Measurements from ENCODE around the gene RAB36.
A peak's percentile ranks its signal among the peaks of the same experiment; 100 is the strongest.

Gene RAB36

DNA sequence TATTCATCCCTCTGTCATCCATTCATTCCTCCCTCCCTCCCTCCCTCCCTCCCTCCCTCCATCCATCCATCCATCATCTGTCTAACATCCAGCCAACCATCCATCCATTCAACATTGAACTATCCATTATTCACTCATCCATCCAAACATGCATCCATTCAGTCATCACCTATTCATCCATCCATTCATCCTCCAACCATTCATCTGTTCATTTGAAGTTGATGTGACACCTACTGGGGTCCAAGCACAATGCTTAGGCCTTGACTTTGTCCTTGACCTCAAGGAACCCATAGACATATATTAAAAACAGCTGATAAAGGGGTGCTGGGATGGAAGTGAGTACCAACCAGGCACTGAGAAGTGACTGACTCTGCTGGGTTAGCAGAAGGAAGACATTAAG, 61.6 kb downstream of the RAB36 start:
- Mint-ChIP-seq H3K9me3 (no peaks in the 10 kb centered on the region), H3K27ac (ENCODE audit: low read depth) (no peak overlapping the region), H3K27me3 (no peaks in the 10 kb centered on the region), H3K4me3 (no peak overlapping the region), H3K36me3 (ENCODE audit: insufficient read depth) (peaks cover 6% of the 10 kb centered on the region), H3K4me1 (peaks cover 52% of the 10 kb centered on the region)
- no peak for DNase-seq (ENCODE audit: low spot score in 2 of 2)
- no peak for ATAC-seq (replicated peaks; ENCODE audit: extremely low read depth, poor library complexity, severe bottlenecking)

DNA sequence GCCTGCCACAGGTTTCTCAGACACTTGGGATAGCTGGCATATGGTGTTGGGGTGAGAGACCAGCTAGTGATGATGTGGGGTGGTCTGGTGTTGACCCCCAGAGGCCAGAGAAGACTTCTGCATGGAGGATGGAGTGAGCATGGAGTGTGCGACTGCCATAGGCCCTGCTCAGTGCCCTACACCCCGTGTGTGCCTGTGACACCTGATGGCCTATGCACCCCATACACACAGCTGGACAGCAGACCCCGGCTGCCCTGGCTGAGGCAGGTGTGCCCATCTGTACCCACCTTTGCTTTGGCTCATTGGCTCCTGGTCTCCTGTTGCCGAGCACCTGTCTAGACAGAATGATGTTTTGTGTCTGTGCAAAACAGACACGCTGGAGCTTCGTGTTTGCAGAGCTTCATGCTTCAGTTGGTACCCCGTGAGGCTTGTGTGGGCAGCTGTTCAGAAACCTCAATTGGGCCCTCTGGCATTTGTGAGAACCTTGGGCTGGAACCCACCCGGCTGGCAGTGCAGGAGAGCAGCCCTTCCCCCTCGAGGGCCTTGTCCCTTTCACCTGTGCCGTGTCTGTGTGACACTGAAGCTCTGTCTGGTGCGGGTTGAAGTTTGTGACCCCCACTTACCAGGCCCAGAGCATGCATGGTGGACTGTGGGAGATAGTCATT, 62.6 kb downstream of the RAB36 start:
- no peak overlapping the region for H3K27ac Mint-ChIP-seq (ENCODE audit: low read depth)
- no peaks in the 10 kb centered on the region for H3K27me3 Mint-ChIP-seq
- no peaks in the 10 kb centered on the region for H3K9me3 Mint-ChIP-seq
- peaks cover 4% of the 10 kb centered on the region for H3K36me3 Mint-ChIP-seq (ENCODE audit: insufficient read depth)
- H3K4me3 Mint-ChIP-seq, result no peak overlapping the region
- ATAC-seq (replicated peaks; ENCODE audit: extremely low read depth, poor library complexity, severe bottlenecking) (no peak), DNase-seq (ENCODE audit: low spot score in 2 of 2) (no peak)
- peaks cover 52% of the 10 kb centered on the region for H3K4me1 Mint-ChIP-seq

GRCh38 chr22:23210428-23211170, 65.3 kb downstream of the RAB36 start:
- Mint-ChIP-seq H3K4me1 (peaks cover 66% of the 10 kb centered on the region), H3K27me3 (no peaks in the 10 kb centered on the region), H3K4me3 (no peak overlapping the region), H3K9me3 (no peaks in the 10 kb centered on the region), H3K36me3 (ENCODE audit: insufficient read depth) (peaks cover 13% of the 10 kb centered on the region), H3K27ac (ENCODE audit: low read depth) (peak overlapping the region; percentile 59)
- no peak for DNase-seq (ENCODE audit: low spot score in 2 of 2)
- no peak for ATAC-seq (replicated peaks; ENCODE audit: extremely low read depth, poor library complexity, severe bottlenecking)

DNA sequence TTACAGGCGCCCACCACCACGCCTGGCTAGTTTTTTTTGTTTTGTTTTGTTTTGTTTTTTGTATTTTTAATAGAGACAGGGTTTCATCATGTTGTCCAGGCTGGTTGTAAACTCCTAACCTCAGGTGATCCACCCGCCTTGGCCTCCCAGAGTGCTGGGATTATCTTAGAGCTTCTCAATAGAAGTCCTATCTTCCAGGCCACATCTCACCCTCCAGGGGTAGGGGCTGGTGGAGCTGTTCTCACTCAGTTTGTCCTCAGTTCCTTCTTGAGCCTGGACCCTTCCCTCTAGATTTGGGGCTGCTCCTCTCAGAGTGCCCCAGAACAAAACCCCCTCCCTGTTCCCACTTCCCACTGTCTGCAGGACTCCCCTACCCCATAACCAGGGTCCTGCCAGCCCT, 66.3 kb downstream of the RAB36 start:
- H3K27ac Mint-ChIP-seq (ENCODE audit: low read depth), result peak overlapping the region; percentile 59
- H3K4me1 Mint-ChIP-seq, result peaks cover 74% of the 10 kb centered on the region
- ATAC-seq (replicated peaks; ENCODE audit: extremely low read depth, poor library complexity, severe bottlenecking), result no peak
- DNase-seq (ENCODE audit: low spot score in 2 of 2), result no peak
- H3K36me3 Mint-ChIP-seq (ENCODE audit: insufficient read depth), result peaks cover 17% of the 10 kb centered on the region
- no peaks in the 10 kb centered on the region for H3K27me3 Mint-ChIP-seq
- H3K4me3 Mint-ChIP-seq, result no peak overlapping the region
- no peaks in the 10 kb centered on the region for H3K9me3 Mint-ChIP-seq

DNA sequence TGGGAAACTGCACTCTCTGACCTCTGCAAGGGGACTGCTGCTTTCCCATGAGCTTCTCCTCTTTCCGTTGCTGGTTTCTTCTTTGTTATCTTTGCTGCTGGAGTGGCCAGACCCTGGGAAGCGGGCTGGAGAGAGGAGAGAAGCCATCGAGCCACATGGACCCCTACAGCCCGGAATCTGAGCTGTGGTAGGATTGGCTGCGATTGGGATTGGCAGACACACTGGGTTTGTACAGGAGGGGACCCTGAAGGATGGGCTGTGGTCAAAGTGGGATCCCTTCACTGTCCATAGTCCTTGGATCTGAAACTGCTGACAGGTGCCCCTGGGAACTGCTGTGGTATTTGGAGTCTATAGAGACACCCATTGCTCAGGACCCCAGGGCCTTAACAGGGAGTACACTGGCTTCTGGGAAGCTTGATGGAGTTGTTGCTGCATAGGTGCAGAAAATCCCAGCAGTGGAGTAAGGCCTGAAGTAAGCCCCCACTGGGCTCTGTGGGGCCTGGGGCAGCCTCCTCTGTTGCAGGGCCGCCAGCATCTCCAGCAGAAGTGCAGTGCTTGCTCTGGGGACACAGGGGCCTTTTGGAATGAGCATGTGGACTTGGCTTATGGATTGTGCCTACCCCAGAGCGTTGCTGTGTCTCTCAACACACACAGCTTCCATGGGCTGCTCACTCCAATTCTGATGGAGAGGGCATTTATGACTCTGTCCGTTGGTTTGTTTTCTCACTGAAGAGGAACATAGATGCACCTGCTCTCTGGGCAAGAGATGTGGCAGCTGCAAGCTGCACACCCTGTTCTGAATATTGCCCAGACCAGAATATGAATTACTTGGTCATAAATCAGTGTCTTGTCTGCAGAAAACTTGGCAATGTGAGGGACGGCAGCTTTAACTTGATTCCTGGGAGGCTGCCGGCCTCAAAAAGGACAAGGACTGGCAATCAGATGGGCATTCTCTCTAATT, 67.1 kb downstream of the RAB36 start:
- H3K4me3 Mint-ChIP-seq, result no peak overlapping the region

DNA sequence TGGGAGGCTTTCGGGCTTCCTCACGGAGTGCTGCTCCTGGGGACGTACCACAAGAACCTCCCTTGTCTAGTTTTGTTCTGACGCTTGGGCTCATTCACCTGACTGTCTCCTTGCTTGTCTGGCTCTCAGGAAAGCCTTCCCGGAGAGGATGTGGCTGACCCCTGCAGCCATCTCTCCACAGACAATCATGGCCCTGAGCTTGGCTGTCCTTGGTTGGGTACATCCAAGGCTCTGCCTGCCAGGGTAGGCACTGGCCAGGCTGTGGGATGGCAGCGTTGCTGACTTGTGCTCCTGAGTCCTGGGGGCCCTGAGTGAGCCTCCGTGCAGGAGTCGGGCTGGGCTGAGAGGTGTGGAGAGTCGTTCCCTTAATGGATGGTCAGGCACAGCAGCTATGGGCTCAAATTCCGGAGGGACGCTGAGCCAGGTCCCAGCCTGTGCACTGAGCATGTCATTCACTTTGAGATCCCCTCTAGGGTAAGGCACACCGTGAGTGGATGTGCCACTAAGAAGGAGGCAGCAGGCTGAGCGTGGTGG, 67.8 kb downstream of the RAB36 start:
- Mint-ChIP-seq H3K27ac (ENCODE audit: low read depth) (peak overlapping the region; percentile 85), H3K4me3 (no peak overlapping the region), H3K9me3 (no peaks in the 10 kb centered on the region), H3K4me1 (peaks cover 75% of the 10 kb centered on the region), H3K36me3 (ENCODE audit: insufficient read depth) (peaks cover 16% of the 10 kb centered on the region), H3K27me3 (no peaks in the 10 kb centered on the region)
- ATAC-seq (replicated peaks; ENCODE audit: extremely low read depth, poor library complexity, severe bottlenecking), result no peak
- no peak for DNase-seq (ENCODE audit: low spot score in 2 of 2)

More for the DNA sequence above, 67.1 kb downstream of the RAB36 start:
- ATAC-seq (replicated peaks; ENCODE audit: extremely low read depth, poor library complexity, severe bottlenecking) (no peak), DNase-seq (ENCODE audit: low spot score in 2 of 2) (no peak)
- no peaks in the 10 kb centered on the region for H3K9me3 Mint-ChIP-seq
- peaks cover 16% of the 10 kb centered on the region for H3K36me3 Mint-ChIP-seq (ENCODE audit: insufficient read depth)
- peaks cover 74% of the 10 kb centered on the region for H3K4me1 Mint-ChIP-seq
- H3K27ac Mint-ChIP-seq (ENCODE audit: low read depth), result peak overlapping the region; percentile 59
- H3K27me3 Mint-ChIP-seq, result no peaks in the 10 kb centered on the region

DNA sequence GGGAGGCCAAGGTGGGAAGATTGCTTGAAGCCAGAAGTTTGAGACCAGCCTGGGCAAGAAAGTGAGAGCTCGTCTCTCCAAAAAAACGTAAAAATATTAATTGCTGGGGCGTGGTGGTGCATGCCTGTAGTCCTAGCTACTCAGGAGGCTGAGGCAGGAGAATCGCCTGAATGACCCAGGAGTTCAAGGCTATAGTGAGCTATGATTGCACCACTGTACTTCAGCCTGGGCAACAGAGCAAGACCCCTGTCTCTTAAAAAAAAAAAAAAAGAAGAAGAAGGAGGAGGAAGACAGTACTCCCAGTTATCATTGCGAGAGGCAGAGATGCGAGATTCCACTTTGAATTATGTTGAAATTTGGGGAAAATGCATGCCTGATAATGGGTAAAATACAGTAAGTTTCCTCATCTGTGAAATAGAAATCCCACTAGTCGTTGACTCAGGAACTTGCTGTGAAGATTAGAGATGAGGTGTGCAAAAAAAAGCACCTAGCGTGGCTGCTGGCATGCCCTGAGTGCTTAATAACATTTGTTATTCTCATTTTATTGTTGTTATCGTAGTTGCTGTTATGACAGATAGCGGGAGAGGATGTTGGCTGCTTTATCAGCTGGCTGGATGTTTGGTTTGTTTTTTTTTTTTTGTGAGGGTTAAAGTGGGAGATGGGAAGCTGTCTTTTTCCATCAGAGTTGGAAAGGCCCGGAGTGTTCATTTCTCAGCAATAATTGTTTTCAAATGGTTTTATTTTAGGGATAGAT, 68.5 kb downstream of the RAB36 start:
- H3K27me3 Mint-ChIP-seq, result no peaks in the 10 kb centered on the region
- DNase-seq (ENCODE audit: low spot score in 2 of 2) (no peak), ATAC-seq (replicated peaks; ENCODE audit: extremely low read depth, poor library complexity, severe bottlenecking) (no peak)
- H3K27ac Mint-ChIP-seq (ENCODE audit: low read depth), result peak overlapping the region; percentile 85
- peaks cover 19% of the 10 kb centered on the region for H3K36me3 Mint-ChIP-seq (ENCODE audit: insufficient read depth)
- no peak overlapping the region for H3K4me3 Mint-ChIP-seq
- no peaks in the 10 kb centered on the region for H3K9me3 Mint-ChIP-seq
- H3K4me1 Mint-ChIP-seq, result peaks cover 79% of the 10 kb centered on the region
